ENCODE data around the gene PTMS.

GRCh38 chr12:6752167-6752920 lies 13.8 kb upstream of the PTMS start:
- TF ChIP-seq, protein P1, sequence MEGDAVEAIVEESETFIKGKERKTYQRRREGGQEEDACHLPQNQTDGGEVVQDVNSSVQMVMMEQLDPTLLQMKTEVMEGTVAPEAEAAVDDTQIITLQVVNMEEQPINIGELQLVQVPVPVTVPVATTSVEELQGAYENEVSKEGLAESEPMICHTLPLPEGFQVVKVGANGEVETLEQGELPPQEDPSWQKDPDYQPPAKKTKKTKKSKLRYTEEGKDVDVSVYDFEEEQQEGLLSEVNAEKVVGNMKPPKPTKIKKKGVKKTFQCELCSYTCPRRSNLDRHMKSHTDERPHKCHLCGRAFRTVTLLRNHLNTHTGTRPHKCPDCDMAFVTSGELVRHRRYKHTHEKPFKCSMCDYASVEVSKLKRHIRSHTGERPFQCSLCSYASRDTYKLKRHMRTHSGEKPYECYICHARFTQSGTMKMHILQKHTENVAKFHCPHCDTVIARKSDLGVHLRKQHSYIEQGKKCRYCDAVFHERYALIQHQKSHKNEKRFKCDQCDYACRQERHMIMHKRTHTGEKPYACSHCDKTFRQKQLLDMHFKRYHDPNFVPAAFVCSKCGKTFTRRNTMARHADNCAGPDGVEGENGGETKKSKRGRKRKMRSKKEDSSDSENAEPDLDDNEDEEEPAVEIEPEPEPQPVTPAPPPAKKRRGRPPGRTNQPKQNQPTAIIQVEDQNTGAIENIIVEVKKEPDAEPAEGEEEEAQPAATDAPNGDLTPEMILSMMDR (IDR thresholded peaks at IDR 0.05): no peak
- TF ChIP-seq POLR2A (IDR thresholded peaks at IDR 0.05): no peak
